Endothelial cell of umbilical vein (primary cell): ENCODE measurements around the gene RABGAP1.

Source experiments
- CTCF ChIP-seq, 2 donors: IDR thresholded peaks; 1 replicate in 1 of 2; 2 replicates in 1 of 2; pipeline ENCODE4 v1.5.1; 2011; ENCODE audit warnings: low read length in 2 of 2, mild to moderate bottlenecking in 2 of 2, moderate library complexity in 2 of 2, control low read depth in 1 of 2, inconsistent platforms in 1 of 2, low read depth in 1 of 2; ENCODE audit not compliant: insufficient read depth in 1 of 2; ENCODE audit errors: extremely low read depth in 1 of 2
- EZH2 ChIP-seq: IDR thresholded peaks from 2 replicates; pipeline ENCODE4 v1.6.1; 2012; ENCODE audit warnings: borderline replicate concordance, low read depth, mild to moderate bottlenecking, moderate library complexity, low read length, inconsistent platforms; ENCODE audit not compliant: severe bottlenecking
- GATA2 ChIP-seq: IDR thresholded peaks from 2 replicates; pipeline ENCODE4 v1.7.0; 2011; ENCODE audit warnings: low read depth, mild to moderate bottlenecking, moderate library complexity, mixed read lengths, low read length; ENCODE audit not compliant: insufficient read length, insufficient read depth
- JUN ChIP-seq: IDR thresholded peaks from 2 replicates; pipeline ENCODE4 v1.6.1; 2011; ENCODE audit warnings: borderline replicate concordance, low read depth; ENCODE audit not compliant: insufficient read length, insufficient read depth
- POLR2A ChIP-seq: IDR thresholded peaks from 2 replicates; pipeline ENCODE4 v1.6.1; 2012; ENCODE audit warnings: low read depth, mild to moderate bottlenecking, control low read depth, low read length
- POLR2AphosphoS5 ChIP-seq: IDR thresholded peaks from 2 replicates; pipeline ENCODE4 v1.6.1; 2012; ENCODE audit warnings: low read depth, mild to moderate bottlenecking, control low read depth, low read length, moderate library complexity; ENCODE audit not compliant: insufficient read depth

- TF ChIP-seq CTCF (IDR thresholded peaks at IDR 0.05; ENCODE audit: extremely low read depth in 1 of 2, insufficient read depth in 1 of 2, low read depth in 1 of 2, low read length in 2 of 2) (no peak), EZH2 (no peak), POLR2AphosphoS5 (no peak), POLR2A (no peak), GATA2 (no peak), JUN (no peak)
These were observed 5.7 kb downstream of the RABGAP1 start for GRCh38 chr9:122946461-122947005.
